ENCODE data around the gene HNRNPA0.

HNRNPA0 gene

DNA sequence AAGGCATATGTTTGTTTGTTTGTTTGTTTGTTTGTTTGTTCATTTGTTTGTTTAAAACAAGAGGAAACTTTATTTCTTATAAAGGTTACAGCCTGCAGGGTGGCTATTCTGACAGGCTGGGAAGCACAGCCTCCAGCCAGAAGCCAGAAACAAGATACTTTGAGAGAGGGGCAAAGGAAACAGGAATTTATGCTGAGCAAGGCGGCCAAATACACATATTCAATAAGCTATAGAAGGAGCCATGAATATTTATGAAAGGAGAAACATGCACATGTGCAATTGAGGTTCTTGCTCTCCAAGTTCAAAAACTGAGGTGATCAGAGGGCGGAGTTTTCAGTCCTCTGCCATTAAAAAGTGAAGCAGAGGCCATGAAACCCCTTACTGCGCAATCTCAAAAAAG lies 37.8 kb downstream of the HNRNPA0 start:
- no peak for DNase-seq

DNA sequence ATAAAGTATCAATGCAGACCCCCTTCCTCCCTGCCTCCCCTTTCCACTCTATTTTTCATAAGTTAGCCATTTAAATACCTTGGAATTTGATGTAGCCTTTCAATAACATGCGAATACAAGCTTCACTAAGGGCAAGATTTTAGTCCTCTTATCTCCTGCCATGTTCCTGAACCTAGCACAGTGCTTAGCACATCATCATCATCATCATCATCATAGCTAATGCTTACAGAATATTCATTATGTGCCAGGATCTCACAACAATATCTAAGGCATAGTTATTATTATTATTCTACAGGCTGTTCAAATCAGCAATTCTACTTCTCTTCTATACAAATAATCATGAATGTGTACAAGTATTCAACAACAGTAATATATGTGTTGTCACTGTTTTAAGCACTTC lies 38.7 kb downstream of the HNRNPA0 start:
- DNase-seq: no peak

DNA sequence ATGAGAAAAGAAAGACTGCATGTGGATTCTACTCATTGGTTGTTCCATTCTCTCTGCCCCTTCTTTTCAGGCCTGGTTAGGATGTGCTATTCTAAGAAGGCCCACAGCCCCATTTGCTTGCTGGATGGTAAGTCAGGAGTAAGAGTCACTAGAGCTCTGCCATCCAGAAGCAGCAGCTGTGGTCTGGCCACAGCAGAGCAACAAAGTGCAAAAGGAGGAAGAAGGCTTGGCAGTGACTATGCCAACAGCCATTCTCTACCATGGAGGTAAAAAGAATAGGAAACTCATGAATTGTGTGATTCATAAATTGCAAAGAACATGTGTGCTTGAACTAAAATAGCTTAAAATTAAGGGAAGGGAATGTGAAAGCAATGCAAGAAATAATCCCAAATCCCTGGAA lies 39.2 kb downstream of the HNRNPA0 start:
- DNase-seq: no peak

DNA sequence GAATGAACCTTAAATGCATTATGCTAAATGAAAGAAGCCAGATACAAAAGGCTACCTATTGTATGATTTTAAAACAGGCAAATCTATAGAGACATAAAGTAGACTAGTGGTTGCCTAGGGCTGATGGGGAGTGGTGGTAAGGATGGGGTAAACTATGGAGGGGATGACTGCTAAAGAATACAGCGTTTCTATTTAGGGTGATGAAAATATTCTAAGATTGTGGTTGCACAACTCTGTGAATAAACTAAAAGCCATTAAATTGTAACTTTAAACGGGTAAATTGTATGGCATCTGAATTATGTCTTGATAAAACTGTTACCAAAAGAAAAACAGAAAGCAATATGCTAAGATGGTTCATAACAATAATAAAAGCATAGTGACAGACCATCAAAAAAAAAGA lies 39.7 kb downstream of the HNRNPA0 start:
- no peak for DNase-seq

DNA sequence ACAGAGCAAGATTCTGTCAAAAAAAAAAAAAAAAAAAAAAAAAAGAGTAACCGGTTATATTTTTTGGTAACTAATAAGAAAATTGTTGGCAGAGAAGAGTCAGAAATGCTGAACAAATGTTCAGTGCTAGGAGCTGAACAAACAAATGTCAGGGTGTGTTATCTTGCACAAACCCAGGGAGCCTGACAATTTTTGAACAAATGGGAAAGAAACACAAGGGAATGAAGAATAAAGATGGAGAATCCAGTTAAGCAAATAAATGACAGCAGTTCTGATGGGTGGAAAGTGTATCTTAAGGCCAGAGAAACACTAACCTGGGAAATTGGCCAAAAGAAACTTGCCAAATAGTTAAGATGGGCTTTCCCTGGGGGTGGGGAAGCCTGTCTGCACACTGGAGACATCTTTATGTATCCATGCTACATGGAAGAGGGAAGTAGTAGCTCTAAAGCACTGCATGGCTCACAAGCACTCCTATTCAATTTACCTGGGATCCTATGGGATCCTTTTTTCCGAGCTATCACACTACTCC lies 42.0 kb downstream of the HNRNPA0 start:
- no peak for DNase-seq

DNA sequence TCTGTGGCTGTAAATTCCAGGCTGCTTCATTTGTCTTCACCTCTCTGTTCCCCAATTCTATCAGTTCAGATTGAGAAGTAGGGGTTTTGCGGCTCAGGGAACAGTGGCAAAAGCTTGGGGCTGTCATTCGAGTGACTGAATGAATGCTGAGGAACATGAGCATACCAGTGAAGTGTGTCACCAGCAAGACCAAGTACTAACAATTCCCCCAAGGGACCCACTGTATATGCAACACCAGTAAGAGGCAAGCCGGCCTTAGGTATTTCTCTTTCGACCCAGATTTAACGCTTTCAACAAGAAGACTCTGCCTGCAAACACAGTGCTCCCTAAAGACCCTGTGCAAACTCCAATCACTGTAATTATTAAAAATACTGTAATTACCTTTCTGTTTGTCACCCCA lies 44.1 kb downstream of the HNRNPA0 start:
- DNase-seq: no peak

DNA sequence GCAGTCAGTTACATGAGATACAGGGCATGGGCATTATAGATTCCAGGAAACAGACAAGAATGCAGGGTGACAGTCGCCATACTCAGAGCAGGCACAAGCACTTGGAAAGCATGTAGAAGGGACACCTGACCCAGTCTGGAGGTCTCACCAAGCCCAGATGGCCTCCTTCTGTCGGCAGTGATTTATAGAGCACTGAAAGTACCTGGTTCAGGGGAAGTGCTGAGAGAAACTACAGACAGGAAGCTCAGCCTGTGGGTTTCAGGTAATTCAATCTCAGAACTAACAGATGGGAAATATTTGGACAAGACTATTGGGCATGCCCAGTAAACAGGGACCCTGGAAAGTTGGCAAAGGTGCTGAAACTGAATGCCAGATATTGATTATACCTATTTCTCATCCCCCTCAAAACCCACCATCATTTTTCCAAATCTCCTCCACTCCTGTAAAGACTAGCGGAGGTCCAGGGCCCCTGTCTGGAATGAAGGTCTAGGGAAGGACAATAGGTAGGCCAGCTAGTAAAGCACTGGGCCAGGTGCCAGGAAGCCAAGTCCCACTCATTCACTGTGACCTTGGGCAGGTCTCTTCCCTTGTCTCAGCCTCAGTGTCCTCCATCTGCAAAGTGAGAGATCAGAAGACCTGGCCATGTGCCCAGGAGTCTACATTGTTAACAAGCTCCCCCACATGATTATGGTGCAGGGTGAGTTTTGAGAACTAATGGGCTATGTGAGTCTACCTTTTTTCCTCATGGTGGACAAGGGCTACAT lies 45.2 kb downstream of the HNRNPA0 start:
- DNase-seq: no peak

DNA sequence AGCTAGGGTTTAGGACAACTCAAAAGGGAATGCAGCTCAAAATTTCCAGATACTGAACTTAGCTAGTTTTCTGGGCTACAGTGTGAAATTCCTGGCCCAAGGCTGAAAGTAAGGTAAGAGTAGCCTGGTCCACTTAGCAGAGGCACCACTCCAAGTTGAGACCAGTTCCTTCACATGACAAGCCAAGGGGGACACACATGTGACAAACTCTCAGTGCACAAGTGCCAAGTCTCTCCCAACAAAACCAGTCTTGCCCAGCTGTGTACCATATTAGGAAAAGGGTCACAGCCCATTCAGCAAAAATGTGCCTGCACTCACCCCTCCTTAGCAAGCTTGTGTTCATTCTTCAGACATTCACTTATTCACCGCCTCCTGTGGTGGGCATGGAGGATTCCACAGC lies 46.1 kb downstream of the HNRNPA0 start:
- DNase-seq: no peak

DNA sequence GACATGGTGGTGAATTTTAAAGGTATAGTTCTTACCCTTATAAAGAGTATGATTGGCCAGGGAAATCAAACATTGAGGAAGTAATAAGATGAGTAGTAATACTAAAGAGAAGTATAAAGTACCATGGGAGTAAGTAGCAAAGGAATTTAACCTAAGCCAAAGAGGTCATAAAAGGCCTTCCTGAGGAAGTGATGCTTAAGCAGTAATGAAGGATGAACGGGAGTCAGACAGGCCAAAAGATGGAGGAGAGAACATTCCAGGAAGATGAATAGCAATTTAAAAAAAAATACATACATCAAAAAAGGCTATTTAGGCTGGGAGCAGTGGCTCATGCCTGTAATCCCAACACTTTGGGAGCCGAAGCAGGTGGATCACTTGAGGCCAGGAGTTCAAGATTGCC lies 47.3 kb downstream of the HNRNPA0 start:
- DNase-seq: no peak

DNA sequence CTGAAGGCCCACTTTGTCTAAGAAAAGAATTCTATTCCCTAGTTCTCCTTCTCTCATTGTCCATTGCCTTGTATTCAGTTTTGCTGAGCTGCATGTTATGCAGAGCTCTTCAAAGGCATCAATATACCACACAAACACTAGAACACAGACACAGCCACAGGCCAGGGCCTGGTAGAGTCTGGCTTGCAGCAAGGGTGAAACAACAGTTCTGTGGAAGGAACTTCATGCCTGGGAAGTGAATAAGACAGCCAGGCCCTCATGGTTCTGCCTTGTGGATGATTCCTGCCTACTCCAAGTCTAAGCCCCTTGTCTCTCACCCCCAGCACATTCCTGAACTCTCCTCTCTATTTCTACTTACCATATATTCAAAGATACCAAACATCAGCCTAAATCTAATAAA lies 49.1 kb downstream of the HNRNPA0 start:
- no peak for DNase-seq

DNA sequence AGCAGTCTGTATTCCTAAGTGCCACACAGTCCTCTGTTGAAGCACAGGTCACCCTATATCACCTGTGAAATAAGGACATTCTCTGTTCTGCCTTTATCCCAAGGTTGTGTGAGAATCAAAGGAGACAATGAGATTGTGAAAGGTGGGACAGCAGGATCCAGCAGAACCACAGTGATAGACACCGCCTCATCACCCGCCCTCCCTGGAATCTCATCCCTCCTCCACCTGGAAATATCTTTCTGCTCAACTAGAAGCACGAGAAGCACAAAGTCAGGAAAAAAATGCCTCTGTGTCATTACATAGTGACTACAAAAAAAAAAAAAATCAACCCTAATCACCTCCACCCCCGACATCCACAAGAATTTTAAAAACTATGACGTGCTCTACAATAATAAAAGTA lies 50.6 kb downstream of the HNRNPA0 start:
- DNase-seq: no peak

DNA sequence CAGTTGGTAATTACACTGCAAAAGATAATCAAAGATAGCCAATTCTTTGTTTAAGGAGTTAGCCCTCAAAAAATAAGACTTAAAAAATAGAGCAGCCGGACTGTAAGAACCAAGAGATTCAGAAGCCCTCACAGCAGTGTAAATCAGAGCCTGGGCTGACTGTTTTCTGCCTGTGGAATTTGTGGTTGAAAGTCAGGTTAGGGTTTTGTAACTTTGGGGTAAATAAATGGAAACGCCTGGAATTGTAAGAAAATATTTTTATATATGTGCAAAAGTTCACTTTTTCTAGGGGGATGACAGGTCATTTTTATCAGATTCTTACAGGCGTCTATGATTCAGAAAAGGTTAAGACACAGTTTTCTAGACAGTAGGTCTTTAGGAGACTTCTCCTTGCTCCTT lies 53.9 kb downstream of the HNRNPA0 start:
- DNase-seq: no peak

DNA sequence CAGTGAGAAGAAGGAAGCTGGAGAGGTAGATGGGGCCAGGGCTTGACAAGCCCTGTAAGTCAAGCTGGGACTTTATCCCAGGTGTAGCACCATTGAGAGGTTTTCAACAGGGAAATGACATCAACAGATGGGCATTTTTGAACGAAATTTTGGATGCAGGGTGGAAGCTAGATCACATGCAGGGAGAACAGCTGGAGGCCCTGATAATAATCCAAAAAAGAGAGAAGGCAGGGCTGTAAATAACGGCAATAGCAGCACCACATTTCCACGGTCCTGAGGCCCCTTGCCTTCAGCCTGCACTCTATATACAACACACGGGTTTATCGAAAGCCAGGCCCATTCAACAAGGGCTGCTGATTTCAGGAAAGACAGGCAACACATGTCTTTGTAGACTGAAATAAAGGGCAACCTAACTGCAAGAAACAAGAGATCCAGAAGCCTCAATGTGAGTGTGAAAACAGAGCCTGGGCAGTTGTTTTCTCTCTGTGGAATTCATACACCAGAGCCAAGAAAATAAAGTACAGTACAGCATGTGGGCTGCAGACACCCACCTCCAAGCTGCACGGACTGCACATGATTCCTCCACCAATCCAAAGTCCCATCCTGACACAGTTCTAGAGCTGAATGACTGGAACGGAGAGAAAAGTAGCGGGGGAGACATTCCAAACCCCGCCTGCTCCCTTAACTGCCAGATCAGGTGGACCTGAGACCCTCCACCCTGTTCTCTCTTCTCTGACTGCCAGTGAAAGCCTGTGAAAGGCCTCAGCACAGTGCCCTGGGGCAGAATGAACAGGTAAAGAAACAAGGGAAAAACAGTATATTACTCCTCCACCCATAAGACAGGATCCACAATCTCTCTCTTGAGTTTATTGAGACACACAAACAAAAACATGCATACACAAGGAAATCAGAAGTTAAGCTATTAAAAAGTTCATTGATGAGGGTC lies 54.6 kb downstream of the HNRNPA0 start:
- DNase-seq: no peak

DNA sequence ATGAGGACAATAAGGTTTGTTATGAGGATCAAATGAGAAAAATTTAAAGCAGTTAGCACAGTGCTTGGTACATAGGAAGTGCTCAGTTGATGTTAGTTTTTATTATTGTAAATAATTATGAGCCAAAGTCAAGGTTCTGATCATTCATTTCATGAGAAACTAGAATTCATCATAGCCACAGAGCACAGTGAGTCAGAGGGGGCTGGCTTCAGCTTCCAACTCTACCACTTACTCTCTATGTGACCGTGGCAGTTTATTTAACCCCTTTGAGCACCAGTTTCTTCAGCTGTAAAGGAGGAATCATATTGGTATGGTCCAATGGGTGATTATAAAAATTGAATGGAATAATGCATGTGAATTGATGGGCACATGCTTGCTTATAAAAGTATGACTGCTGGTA lies 57.7 kb downstream of the HNRNPA0 start:
- DNase-seq: peak; percentile 53

DNA sequence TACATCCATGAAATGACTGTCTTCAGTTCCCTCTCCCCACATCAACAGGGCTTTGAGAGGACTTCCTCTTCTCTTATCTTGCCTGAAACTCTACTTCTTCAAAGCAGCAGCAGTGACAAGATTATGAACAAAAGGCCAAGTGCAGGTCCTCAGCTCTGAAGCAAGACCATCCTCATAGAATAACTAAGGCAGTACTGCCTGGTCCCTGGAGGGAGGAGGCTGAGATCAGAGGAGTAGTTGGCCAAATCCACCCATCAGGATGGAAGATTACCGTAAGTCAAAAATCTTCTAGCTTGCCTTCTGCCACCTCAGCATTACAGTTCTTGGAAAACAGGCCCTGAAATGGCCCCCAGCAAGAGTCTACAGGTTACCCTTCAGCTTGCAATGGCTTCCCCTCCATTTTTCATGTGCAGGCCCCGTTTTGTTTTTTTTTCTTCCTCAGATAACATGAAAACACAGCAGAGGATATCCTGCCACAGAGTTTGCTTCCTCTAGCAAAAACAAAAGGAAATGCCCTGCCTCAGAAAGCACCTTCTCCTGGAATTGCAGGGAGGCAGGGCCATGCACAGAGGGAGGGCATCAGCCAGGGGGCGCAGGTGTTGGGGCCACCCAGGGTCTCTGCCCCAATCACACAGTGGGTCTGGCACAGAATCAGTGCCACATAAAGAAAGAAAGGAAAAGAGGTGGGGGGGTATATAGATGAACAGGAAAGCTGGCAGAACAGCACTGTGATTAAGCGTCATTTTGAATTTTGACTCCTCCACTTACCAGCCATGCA lies 58.3 kb downstream of the HNRNPA0 start:
- DNase-seq: peak; percentile 16

Data from activated CD4-positive, alpha-beta T cell treated with anti-CD3 and anti-CD28 coated beads, Interleukin-2, amount 50 U/mL, for 16 hours (primary cell).